MM.1S (cell line): ENCODE measurements around the gene ARHGEF26.

Experiments
- DNase-seq: peaks from one replicate; pipeline ENCODE4 v3.0.0-alpha.2; 2015
- H2AFZ ChIP-seq: fragments of 300-600 bp; sonication (generic); 2 replicates; pipeline ENCODE4 v1.6.0; 2016; ENCODE audit warnings: antibody characterized with exemption, low read length
- H3F3A ChIP-seq: fragments of 300-600 bp; sonication (generic); 2 replicates; pipeline ENCODE4 v1.6.1; 2016; ENCODE audit warnings: mild to moderate bottlenecking, antibody characterized with exemption, low read length, moderate library complexity, mixed read lengths; ENCODE audit not compliant: insufficient read depth
- H3K27ac ChIP-seq: fragments of 300-600 bp; sonication (generic); 2 replicates; pipeline ENCODE4 v1.5.1; 2016; ENCODE audit warnings: mild to moderate bottlenecking, low read length
- H3K27me3 ChIP-seq: fragments of 300-600 bp; sonication (generic); replicated peaks from 2 replicates; pipeline ENCODE4 v1.6.0; 2016; ENCODE audit warnings: low read length; ENCODE audit not compliant: insufficient read depth
- H3K36me3 ChIP-seq: fragments of 300-600 bp; sonication (generic); replicated peaks from 2 replicates; pipeline ENCODE4 v1.6.1; 2016; ENCODE audit warnings: mild to moderate bottlenecking, low read length, mixed read lengths; ENCODE audit not compliant: insufficient read depth
- H3K4me1 ChIP-seq: fragments of 300-600 bp; sonication (generic); 2 replicates; pipeline ENCODE4 v1.6.1; 2016; ENCODE audit warnings: low read length, mixed read lengths
- H3K4me2 ChIP-seq: fragments of 300-600 bp; sonication (generic); 2 replicates; pipeline ENCODE4 v1.6.0; 2016; ENCODE audit warnings: low read depth, low read length
- H3K4me3 ChIP-seq: fragments of 300-600 bp; sonication (generic); 2 replicates; pipeline ENCODE4 v1.5.1; 2016; ENCODE audit warnings: low read length, mixed read lengths
- H3K79me2 ChIP-seq: fragments of 300-600 bp; sonication (generic); 2 replicates; pipeline ENCODE4 v1.6.1; 2016; ENCODE audit warnings: mixed run types, low read length, mixed read lengths
- H3K9ac ChIP-seq: fragments of 300-600 bp; sonication (generic); 2 replicates; pipeline ENCODE4 v1.6.1; 2016; ENCODE audit warnings: low read length, mixed read lengths
- H3K9me2 ChIP-seq: fragments of 300-600 bp; sonication (generic); replicated peaks from 2 replicates; pipeline ENCODE4 v1.6.1; 2016; ENCODE audit warnings: mild to moderate bottlenecking, low read length, mixed read lengths; ENCODE audit not compliant: insufficient read depth
- H3K9me3 ChIP-seq: fragments of 300-600 bp; sonication (generic); replicated peaks from 2 replicates; pipeline ENCODE4 v1.6.1; 2016; ENCODE audit warnings: mild to moderate bottlenecking, low read length, mixed read lengths; ENCODE audit not compliant: insufficient read depth
- H4K20me1 ChIP-seq: fragments of 300-600 bp; sonication (generic); 2 replicates; pipeline ENCODE4 v1.6.1; 2016; ENCODE audit warnings: mild to moderate bottlenecking, low read length, moderate library complexity, mixed read lengths; ENCODE audit not compliant: insufficient read depth
- CTCF ChIP-seq: fragments of 300-600 bp; sonication (generic); IDR thresholded peaks from 2 replicates; pipeline ENCODE4 v1.5.1; 2016; ENCODE audit warnings: antibody characterized with exemption, low read length, mixed read lengths
- EZH2 ChIP-seq: fragments of 300-600 bp; sonication (generic); optimal IDR thresholded peaks from 2 replicates; pipeline ENCODE3; 2017; ENCODE audit warnings: low read depth, mild to moderate bottlenecking, antibody characterized with exemption, low read length, mixed read lengths
- EZH2phosphoT487 ChIP-seq: fragments of 300-600 bp; sonication (generic); IDR thresholded peaks from 2 replicates; pipeline ENCODE4 v1.6.1; 2018; ENCODE audit warnings: antibody characterized with exemption, low read length

Gene ARHGEF26

GRCh38 chr3:154273381-154273780, 152.2 kb downstream of the ARHGEF26 start:
- no peak for DNase-seq
- H3K27me3 ChIP-seq: no peaks in the 10 kb centered on the region
- H3K79me2 ChIP-seq: no peaks in the 10 kb centered on the region
- H3K4me3 ChIP-seq: no peak overlapping the region
- H3K4me1 ChIP-seq: no peaks in the 10 kb centered on the region
- no peak overlapping the region for H3K4me2 ChIP-seq
- H4K20me1 ChIP-seq: no peaks in the 10 kb centered on the region
- no peak overlapping the region for H3K27ac ChIP-seq
- H3K36me3 ChIP-seq: peaks cover 27% of the 10 kb centered on the region; the same call in 1 of the 2 replicates
- no peaks in the 10 kb centered on the region for H3K9me3 ChIP-seq
- H3K9ac ChIP-seq: no peak overlapping the region
- TF ChIP-seq EZH2: no peak
- H2AFZ ChIP-seq: no peak overlapping the region
- H3K9me2 ChIP-seq: no peaks in the 10 kb centered on the region
- no peaks in the 10 kb centered on the region for H3F3A ChIP-seq

GRCh38 chr3:154274348-154274747, 153.2 kb downstream of the ARHGEF26 start:
- H3K79me2 ChIP-seq: no peaks in the 10 kb centered on the region
- H4K20me1 ChIP-seq: no peaks in the 10 kb centered on the region
- no peaks in the 10 kb centered on the region for H3F3A ChIP-seq
- H3K9me2 ChIP-seq: no peaks in the 10 kb centered on the region
- H3K27ac ChIP-seq: no peak overlapping the region
- no peaks in the 10 kb centered on the region for H3K4me1 ChIP-seq
- TF ChIP-seq EZH2: no peak
- no peak for TF ChIP-seq EZH2phosphoT487
- no peak for TF ChIP-seq CTCF
- no peak overlapping the region for H2AFZ ChIP-seq
- H3K9me3 ChIP-seq: no peaks in the 10 kb centered on the region
- no peaks in the 10 kb centered on the region for H3K27me3 ChIP-seq
- no peak overlapping the region for H3K9ac ChIP-seq
- H3K4me2 ChIP-seq: no peak overlapping the region
- no peak for DNase-seq
- no peak overlapping the region for H3K4me3 ChIP-seq
- H3K36me3 ChIP-seq: peaks cover 27% of the 10 kb centered on the region; the same call in 1 of the 2 replicates

GRCh38 chr3:154275292-154275691, 154.1 kb downstream of the ARHGEF26 start:
- Histone ChIP-seq H3K4me3 (no peak overlapping the region), H3K4me2 (no peak overlapping the region), H3K79me2 (no peaks in the 10 kb centered on the region), H3K9me2 (no peaks in the 10 kb centered on the region), H3K9me3 (no peaks in the 10 kb centered on the region), H3K27me3 (no peaks in the 10 kb centered on the region), H4K20me1 (no peaks in the 10 kb centered on the region), H3F3A (no peaks in the 10 kb centered on the region), H3K36me3 (peaks cover 25% of the 10 kb centered on the region; the same call in 1 of the 2 replicates), H2AFZ (no peak overlapping the region), H3K4me1 (no peaks in the 10 kb centered on the region), H3K9ac (no peak overlapping the region), H3K27ac (no peak overlapping the region)
- TF ChIP-seq EZH2 (no peak), EZH2phosphoT487 (no peak), CTCF (no peak)
- no peak for DNase-seq

- H3K9me3 ChIP-seq: no peaks in the 10 kb centered on the region
- H3K9ac ChIP-seq: no peak overlapping the region
- H3K79me2 ChIP-seq: no peaks in the 10 kb centered on the region
- TF ChIP-seq EZH2phosphoT487 (no peak), EZH2 (no peak), CTCF (no peak)
- no peaks in the 10 kb centered on the region for H3F3A ChIP-seq
- H3K4me3 ChIP-seq: no peak overlapping the region
- H3K36me3 ChIP-seq: peaks cover 25% of the 10 kb centered on the region; the same call in 1 of the 2 replicates
- DNase-seq: no peak
- H3K4me1 ChIP-seq: no peaks in the 10 kb centered on the region
- H3K9me2 ChIP-seq: no peaks in the 10 kb centered on the region
- H3K4me2 ChIP-seq: no peak overlapping the region
- H2AFZ ChIP-seq: no peak overlapping the region
- no peaks in the 10 kb centered on the region for H3K27me3 ChIP-seq
- H4K20me1 ChIP-seq: no peaks in the 10 kb centered on the region
- no peak overlapping the region for H3K27ac ChIP-seq
These were observed 154.8 kb downstream of the ARHGEF26 start for GRCh38 chr3:154275965-154276364.
